Activated T-helper 9 cell treated with anti-CD3 and anti-CD28 coated beads, Interleukin-2, amount 50 U/mL, for 16 hours (primary cell): ENCODE measurements around the gene HIF3A.
"Not testable (repeated sequence)": the region's sequence is repeated elsewhere in the genome, so short reads cannot be mapped to it uniquely, and the experiment has no call there.

Source experiments
- DNase-seq: peaks from one replicate; pipeline ENCODE4 v3.0.0-alpha.2; 2020; ENCODE audit warnings: low read depth

The HIF3A gene

DNA sequence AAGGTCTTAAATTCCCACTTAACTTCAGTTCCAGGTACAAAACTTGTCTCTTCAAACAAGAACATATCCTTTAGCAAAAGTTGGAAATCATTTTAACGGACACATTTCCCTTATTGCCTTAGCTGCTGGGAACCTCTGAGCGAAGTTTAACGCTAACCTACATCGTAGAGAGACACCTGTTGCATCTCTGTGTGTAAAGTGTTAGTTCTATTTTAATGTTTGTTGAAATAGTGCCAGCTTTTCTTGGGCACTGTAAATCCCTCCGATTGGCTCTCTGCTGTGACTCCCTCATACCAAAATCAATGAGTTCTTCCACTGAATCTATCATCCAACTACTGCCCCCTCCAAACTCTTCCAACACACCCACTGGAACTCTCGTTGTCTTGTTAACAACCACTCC, 2.3 kb upstream of the HIF3A start:
- no peak for DNase-seq

DNA sequence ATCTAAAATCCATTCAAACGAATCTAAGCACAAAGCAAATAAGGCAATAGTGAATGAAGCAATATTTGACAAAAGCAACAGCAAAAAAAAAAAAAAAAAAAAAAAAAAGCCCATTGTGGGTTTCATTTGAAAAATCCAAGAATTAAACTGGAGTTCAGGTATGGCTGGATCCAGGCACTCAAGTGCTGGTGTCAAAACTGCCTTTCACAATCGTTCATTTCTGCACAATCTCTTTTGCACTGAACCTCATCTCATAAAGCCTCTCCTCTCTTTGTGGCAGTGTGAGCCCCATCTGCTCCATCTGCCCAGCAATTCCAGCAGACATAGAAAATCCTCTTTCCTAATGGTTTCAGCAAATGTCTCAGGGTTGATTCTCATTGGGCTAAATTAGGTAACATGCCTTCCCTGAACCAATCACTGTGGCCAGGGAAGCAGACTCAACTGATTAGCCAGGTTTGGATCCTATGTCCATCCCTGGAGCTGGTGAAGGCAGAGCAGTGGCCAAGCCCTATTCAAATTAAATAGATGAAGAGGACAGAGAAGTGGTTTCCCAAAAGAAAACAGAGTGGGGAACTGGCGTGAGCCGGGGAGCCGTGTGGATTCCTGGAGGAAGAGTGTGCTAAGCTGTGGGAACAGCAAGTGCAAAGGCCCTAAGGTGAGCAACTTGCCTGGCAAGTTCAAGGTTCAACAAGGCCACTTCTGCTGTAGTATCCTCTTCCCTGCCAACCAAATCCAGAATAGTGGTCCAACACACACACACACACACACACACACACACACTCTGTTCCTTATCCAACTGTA, 1.2 kb upstream of the HIF3A start:
- no peak for DNase-seq

DNA sequence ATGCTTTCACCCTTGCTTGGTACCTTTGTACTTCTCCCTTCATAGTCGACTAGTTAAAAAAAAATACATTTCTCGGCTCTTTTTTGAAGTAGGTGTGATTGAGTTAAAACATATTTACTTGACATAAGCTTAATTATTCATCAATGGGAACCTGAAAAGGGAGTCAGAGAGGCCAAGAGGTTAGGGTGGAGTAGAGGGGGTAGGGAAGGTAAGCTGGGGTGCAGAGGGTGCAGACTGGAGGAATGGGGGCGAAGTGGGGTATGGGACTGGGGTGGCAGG, 701 bp upstream of the HIF3A start:
- DNase-seq, result no peak

DNA sequence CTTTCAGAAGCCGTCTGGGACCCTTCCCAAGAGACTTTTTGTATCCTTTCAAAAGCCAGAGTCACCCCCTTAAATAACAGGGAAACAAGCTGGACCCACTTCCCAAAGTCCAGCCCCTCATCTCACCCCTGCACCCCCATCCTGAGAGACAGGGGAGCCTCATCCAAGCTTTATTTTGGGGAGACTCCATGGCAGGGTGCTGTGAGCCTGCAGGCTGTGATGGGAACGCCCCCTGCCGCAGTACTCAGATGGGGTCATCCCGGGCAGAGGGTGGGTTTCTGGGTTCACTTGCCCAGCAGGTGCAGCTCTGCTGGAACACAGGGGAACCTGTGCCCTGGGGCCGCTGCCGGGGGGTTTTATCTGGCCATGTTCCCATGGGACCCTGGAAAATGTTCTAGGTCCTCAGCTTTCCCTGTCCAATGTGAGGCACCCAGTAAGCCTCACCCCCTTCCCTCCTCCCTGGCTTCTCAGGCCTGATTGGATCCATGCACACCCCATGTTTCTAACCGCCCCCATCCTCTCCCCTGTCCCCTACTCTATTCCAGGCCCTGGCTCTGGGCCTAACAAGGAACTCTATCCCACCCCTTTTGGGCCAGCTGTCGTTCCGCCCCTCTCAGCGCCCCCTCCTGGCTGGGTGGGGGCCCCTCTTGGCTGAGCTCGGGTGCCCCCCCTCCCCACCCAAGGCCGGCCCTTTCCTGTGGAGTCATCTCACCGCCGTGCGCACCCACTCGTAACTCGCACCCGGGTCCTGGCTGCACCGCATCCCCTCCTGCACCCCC, 1.0 kb downstream of the HIF3A start:
- no peak for DNase-seq

DNA sequence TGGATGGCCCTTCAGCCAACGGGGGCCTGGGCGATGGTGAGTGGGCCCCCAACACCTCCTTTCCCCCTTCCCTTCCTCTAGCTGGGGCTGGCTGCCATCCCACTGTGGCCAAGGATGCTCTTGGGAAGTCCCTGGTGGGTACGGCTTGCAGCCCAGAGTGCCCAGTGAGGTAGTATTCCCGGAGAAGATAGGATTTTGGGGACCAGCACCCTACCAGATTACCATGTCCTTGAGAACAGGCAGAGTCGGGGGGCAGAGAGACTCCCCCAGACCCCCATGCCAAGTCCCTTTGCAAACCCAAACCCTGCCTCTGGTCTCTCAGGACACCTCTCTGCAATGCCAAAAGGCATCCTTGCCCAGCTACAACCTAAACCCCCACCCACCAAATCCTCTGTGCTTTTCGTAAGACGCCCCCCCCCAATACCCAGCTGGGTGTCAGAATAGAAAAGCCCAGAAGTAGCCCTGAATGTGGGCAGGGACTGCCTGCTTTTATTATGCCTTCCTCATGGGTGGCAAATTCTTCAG, 1.7 kb downstream of the HIF3A start:
- DNase-seq, result no peak

DNA sequence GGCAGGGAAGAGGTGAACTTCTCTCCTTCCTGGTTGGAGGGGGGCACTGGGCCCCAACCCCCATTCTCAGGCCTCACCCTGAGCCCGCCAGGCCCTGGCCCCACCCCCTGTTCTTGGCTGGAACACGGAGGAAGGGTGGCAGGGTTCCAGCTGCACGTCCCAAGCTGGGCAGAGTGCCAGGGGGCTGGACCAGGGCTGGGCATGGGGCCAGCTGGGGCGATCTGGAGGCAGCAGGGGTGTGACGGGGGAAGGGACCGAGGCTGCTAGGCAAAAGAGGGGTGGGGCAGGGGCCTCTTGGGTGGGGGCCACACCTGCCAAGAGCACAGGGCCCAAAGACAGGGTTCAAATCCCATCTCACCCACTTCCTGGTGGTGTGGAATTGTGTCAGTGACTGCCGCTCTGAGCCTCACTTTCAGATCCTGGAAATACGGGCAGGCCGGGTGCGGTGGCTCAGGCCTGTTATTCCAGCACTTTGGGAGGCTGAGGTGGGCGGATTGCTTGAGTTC, 2.2 kb downstream of the HIF3A start:
- no peak for DNase-seq

DNA sequence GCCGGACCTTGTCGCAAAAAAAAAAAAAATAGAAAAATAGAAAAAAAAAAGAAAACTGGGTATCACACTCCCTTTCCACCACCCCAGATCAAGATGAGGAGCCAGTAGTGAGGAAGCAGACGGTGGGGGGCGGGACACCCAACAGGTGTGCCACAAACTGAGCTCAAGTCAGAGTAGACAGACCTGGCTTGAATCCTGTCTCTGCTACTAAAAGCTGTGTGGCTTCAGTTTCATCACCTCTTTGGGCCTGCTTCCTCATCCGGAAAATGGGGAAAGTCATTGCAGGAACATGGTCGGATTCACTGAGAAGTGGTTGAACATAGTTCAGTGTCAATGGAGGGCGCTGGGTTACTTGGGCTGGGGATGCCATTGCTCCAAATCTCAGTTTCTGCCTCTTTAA, 2.9 kb downstream of the HIF3A start:
- DNase-seq, result no peak

DNA sequence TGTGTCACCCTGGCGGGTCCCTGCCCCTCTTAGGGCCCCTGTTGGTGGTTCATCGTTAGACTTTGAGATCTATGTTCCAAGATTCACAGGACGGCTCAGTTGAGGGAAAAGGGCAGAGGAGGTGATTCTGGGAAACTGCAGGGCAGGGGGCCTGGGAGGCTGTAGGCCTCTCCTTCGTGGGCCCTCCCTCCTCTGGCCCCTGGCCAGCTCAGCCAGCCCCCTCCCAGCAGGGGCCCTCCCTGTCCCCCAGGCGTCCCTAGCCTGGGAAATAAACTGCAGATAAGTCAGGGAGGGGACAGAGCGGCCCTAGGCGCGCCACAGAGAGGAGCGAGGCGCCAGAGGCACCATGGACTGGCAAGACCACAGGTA, 6.5 kb downstream of the HIF3A start:
- DNase-seq, result no peak

DNA sequence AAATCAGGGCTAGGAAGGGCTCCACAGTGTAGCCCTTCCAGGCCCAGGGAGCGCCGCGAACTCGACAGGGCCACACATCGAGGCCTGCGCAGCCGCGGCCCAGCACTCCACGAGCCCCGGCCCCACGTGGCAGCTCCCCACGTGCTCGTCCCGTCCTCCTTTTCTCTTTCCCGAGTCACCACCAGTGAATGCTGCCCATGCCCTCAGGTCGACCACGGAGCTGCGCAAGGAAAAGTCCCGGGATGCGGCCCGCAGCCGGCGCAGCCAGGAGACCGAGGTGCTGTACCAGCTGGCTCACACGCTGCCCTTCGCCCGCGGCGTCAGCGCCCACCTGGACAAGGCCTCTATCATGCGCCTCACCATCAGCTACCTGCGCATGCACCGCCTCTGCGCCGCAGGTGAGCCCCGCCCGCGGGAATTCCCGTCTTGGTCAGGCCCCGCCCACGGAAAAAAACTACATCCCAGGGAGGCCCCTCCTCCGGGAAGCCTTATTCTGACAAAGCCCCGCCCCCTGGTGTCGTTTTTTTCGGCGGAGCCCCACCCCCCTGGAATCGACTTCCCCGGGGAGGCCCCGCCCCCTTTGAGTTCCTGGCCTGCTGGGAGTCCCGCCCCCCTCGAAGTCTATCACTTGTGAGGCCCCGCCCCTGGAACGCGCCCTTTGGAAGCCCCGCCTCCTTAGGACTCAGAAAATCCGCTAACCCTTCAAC, 7.0 kb downstream of the HIF3A start:
- no peak for DNase-seq

DNA sequence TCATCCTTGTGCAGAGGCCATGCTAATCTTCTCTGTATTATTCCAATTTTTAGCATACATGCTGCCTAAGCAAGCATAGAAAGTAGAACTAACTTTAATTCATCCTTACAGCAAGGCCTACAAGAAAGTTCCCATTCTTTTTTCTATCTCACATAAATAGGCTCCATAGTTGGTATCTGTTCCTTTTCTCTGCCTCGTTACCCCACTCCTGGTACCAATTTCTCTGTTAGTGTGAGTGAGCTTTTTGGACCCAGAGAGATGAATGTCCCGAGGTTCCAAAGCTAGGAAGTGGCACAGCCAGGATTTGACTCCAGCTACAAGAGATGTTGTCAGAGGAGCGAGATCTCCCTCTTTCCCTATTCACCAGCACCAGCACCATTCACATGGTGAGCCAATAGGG, 9.7 kb downstream of the HIF3A start:
- no peak for DNase-seq

DNA sequence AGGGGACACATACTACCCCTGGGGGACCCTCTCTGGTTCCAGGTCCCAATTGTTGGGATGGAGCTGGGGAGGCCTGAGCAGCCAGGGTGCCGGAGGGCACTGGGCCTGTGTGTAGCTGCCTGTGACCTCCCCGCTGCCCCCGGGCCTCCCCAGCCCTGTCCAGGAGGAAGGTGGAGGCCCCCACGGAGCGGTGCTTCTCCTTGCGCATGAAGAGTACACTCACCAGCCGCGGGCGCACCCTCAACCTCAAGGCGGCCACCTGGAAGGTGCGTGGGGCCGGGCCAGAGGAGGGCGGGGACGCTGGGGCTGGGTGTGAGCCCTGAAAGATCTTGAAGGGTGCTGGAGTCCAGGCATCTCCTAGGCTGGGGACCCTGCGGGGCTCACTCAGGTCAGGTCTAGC, 11.7 kb downstream of the HIF3A start:
- DNase-seq, result no peak

DNA sequence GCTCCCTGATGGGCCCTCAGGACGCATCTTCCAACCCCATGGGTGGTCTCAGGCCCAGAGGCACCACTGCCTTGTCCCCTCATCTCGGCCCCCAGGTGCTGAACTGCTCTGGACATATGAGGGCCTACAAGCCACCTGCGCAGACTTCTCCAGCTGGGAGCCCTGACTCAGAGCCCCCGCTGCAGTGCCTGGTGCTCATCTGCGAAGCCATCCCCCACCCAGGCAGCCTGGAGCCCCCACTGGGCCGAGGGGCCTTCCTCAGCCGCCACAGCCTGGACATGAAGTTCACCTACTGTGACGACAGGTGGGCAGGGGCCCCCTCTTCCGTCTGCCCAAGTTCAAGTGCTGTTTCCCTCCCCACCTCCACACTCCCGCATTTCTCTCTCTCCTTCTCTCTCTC, 12.2 kb downstream of the HIF3A start:
- DNase-seq, result no peak

DNA sequence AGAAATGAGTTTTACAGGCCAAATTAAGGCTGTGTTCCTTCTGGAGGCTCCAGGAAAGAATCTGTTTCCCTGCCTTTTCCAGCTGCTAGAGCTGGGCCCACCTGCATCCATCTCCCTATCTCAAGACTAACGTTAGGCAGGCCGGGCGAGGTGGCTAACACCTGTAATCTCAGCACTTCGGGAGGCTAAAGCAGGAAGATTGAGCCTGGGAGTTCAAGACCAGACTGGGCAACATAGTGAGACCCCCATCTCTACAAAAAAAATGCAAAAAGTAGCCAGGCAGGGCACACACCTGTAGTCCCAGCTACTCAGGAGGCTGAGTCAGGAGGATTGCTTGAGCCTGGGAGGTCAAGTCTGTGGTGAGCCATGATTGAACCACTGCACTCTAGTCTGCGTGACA, 14.6 kb downstream of the HIF3A start:
- DNase-seq, result no peak

DNA sequence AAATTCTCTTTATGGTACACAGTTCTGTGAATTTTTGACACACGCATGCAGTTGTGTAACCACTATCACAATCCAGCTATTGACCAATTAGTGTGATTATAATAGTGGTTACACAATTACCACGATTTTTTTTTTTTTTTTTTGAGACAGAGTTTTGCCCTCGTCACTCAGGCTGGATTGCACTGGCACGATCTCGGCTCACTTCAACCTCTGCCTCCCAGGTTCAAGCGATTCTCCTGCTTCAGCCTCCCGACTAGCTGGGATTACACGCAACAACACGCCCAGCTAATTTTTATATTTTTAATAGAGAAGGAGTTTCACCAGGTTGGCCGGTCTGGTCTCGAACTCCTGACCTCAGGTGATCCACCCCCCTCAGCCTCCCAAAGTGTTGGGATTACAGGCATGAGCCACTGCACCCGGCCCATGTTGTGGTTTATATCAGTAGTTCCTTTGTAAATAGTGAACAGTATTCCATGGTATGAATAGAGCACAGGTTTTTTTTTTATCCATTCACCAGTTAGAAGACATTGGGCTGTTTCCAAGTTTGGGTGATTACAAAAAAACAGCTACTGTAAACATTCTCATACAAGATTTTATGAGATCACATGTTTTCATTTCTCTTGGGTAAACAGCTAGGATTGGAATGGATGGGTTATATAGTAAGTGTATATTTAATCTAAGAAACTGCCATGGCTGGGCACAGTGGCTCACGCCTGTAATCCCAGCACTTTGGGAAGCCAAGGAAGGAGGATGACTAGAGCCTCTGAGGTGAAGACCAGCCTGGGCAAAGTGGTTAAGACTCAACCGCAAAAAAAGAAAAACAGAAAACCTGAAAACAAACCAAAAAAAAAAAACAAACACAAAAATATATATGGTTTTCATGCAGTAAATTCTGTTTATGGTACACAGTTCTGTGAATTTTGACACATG, 17.0 kb downstream of the HIF3A start:
- not testable (repeated sequence) for DNase-seq

DNA sequence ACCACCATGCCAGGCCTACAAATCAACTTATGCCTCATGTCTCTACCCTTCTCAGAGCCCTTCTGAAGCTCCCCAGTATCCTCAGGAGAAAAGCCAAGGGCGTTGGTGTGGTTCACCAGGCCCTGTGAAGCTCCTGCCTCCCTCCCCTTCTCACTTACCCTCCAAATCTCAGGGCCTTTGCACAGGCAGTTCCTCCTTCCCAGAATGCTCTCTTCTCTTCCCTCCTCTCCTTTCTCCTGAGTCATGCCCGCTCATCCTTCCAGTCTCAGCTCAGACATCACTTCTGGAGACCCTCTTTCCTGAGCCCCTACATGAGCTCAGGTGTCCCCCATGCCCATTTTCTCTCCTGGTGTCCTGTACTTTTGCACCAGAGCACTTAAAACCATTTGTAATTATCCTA, 20.5 kb downstream of the HIF3A start:
- DNase-seq, result no peak

DNA sequence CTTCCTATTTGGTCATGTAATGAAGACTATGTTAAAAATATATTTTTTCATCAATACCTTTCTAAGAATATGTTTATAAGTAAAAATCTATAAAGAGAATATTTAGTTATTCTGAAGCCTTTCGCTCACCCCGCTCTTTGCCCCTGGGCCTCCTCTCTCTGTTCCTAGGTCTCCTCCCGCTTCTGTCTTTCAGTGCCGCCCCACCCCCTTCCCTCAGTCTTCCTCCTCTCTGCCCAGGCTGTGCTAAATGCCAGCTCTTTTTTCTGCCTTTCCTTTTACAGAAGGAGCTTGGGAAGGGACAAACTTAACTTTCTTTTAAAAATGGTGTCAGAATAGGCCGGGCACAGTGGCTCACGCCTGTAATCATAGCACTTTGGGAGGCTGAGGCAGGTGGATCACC, 22.8 kb downstream of the HIF3A start:
- no peak for DNase-seq

DNA sequence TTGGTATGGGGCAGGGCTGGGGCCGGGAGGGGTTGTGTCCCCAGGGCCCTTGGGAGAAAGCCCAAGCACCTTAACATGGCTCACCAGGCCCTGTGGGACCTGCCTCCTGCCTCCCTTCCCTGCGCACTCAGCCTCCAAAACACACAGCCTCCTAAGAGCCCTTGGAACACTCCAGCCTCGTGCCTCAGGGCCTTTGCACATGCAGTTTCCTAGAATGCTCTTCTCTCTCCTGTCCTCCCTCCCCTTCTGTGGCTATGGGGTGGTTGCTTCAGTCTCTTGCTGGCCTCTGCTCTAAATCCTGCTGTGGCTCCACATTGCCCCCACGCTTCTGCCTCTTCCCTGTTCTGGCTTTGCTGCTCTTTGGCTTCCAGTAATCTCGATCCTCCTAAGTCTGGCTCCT, 23.7 kb downstream of the HIF3A start:
- no peak for DNase-seq

DNA sequence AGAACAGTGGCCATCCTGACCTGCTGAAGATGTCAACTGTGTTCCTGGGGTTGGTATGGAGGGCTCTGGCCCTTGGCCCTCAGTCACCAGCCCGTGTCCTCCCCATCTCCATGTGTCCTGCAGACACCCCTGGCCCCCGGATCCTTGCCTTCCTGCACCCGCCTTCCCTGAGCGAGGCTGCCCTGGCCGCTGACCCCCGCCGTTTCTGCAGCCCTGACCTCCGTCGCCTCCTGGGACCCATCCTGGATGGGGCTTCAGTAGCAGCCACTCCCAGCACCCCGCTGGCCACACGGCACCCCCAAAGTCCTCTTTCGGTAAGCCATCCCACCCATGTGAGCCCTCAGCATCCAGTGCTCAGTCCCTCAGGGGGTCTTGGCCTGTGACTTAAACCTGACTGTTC, 24.8 kb downstream of the HIF3A start:
- DNase-seq, result no peak

DNA sequence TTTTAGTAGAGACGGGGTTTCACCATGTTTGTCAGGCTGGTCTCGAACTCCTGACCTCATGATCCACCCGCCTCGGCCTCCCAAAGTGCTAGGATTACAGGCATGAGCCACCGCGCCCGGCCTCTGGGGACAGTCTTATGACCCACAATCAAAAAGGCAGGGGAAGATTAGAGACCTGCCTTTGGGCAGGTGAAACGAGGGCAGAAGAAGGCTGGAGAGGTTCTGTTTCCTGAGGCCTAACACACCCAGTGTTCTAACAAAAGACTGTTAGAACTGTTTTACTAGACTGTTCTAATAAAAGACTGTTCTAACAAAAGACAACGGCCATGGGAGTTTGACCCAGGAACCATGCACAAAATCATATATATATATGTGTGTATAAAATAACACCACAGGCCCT, 26.4 kb downstream of the HIF3A start:
- not testable (repeated sequence) for DNase-seq

DNA sequence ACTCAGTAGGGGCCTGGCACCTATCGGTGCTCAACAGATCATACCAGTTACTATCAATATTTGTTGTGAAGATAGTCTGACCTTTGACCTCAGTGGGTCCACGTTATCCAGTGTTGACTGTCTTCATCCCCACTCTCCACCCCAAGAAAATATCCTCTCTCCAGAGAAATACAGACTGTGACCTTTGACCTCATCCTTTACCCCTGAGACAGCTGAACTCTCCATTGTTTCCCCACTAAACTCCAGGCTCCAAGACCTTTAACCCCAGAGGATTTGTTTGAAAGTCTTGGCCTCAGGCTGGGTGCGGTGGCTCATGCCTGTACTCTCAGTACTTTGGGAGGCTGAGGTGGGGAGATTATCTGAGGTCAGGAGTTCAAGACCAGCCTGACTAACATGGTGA, 27.4 kb downstream of the HIF3A start:
- DNase-seq, result no peak

DNA sequence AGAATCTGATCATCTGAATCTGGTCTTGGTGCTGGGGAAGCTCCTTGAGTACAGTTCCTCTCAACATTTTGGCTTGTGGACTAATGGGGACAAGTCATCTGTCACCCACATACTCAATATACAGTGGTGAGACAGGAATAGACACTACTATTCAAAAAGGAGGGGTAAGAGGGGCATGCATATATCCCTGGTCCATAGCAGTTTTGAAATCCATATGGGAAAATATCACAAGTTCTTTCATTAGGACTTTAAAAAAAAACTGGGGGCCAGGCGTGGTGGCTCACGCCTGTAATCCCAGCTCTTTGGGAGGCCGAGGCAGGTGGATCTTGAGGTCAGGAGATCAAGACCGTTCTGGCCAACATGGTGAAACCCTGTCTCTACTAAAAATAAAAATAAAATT, 29.8 kb downstream of the HIF3A start:
- no peak for DNase-seq

DNA sequence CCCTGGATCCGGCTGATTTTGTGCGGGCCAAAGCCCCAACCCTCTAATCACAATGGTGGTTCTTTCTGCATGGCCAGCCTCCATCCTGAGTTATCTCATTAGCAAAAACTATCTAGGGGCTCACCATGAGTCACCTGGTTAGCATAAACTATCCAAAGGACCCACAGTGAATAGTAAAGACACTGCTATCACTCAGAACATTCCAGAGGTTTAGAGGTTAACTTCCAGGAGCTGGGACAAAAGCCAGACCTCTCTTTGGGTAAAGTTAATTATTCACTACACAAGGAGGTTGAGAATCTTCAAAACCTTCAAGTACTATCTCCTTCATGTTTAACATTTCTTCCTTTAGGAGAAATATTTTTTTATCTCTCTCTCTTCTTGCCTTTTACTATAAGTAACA, 31.2 kb downstream of the HIF3A start:
- DNase-seq, result no peak
